Muscle of leg (tissue), 11 donors: ENCODE measurements around the gene CCT5. TPM values are rescaled to one million over a fixed set of nuclear protein-coding genes. Genes with fewer than 3 reads are reported as not detected.

Experiments used
- DNase-seq: peaks from one replicate; pipeline ENCODE4 v3.0.0; 2013
- H3K27ac ChIP-seq: one replicate; pipeline ENCODE4 v1.5.1; 2013; ENCODE audit warnings: mild to moderate bottlenecking, low read length, control low read depth
- H3K27me3 ChIP-seq: one replicate; pipeline ENCODE4 v1.6.1; 2013; ENCODE audit warnings: low read length; ENCODE audit not compliant: control insufficient read depth, insufficient read depth
- H3K36me3 ChIP-seq: one replicate; pipeline ENCODE4 v1.6.1; 2013; ENCODE audit warnings: low read length; ENCODE audit not compliant: control insufficient read depth, insufficient read depth
- H3K4me1 ChIP-seq: one replicate; pipeline ENCODE4 v1.6.1; 2013; ENCODE audit warnings: low read length; ENCODE audit not compliant: control insufficient read depth, insufficient read depth
- H3K4me3 ChIP-seq: one replicate; pipeline ENCODE4 v1.5.1; 2013; ENCODE audit warnings: low read length, control low read depth
- H3K9me3 ChIP-seq: replicated peaks from 2 replicates; pipeline ENCODE4 v1.6.1; 2013; ENCODE audit warnings: low read depth, low read length; ENCODE audit not compliant: control insufficient read depth
- WGBS: methylation state at CpG from one replicate; pipeline ENCODE4 v1.1.5; 2013; ENCODE audit warnings: missing lambda C conversion rate; ENCODE audit not compliant: insufficient coverage; 5-methylcytosine and 5-hydroxymethylcytosine counted together
- polyA plus RNA-seq, 8 donors: library from polyadenylated mRNA; unstranded; fragments of 120-200 nt; gene quantifications; one replicate each; pipeline versions ENCODE4 v1.2.1 to v1.2.3, GENCODE V29; 2013; ENCODE audit warnings: inconsistent platforms in 1 of 8, low replicate concordance in 1 of 8; ENCODE audit not compliant: insufficient read length in 8 of 8, insufficient read depth in 1 of 8
- total RNA-seq: library from RNA; stranded (reverse); fragments of 120-200 nt; gene quantifications from one replicate; pipeline ENCODE4 v1.2.4, GENCODE V29; 2013

Gene CCT5
- total and polyA plus RNA-seq, 9 donors, result 153 to 223 (median 177) TPM

DNA sequence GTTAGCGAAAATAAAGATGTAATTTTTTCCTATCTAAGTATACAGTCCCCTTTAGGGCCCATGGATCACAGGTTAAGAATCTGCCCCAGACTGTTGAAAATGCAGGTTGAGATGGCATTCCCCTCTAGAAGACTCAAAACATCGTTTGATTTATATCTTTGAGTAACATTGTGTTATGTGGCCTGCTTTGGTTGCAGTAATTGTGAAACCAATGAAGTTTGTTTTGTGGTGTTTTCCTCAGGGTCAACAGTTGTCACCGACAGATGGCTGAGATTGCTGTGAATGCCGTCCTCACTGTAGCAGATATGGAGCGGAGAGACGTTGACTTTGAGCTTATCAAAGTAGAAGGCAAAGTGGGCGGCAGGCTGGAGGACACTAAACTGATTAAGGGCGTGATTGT lies 7.8 kb downstream of the CCT5 start:
- WGBS, result 88% methylated on average over 5 of the region's 8 CpGs
- H3K9me3 ChIP-seq, result no peaks in the 10 kb centered on the region
- no peak overlapping the region for H3K4me3 ChIP-seq
- no peaks in the 10 kb centered on the region for H3K27me3 ChIP-seq
- no peaks in the 10 kb centered on the region for H3K4me1 ChIP-seq
- H3K36me3 ChIP-seq, result peaks cover 62% of the 10 kb centered on the region
- DNase-seq, result no peak
- H3K27ac ChIP-seq, result no peak overlapping the region

DNA sequence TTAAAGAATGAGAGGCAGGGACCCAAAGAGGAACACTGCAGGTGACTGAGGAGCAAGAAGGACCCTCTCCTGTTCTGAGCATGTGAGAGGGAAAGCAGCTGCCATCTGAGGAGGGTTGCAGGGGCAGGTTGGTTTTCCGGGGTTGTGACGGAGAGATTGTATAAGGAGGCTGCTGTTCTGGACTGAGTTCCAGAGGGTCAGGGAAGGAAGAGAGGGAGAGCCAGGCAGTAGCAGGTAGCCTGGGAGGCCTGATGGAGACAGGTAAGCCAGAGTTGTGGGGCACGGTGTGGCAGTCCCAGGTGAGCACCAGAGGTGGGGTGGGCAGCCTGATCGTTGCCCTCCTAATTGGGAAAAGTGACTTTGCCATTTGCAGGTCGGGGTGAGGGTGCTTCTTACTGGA lies 9.8 kb downstream of the CCT5 start:
- H3K4me3 ChIP-seq, result no peak overlapping the region
- H3K27ac ChIP-seq, result no peak overlapping the region
- H3K4me1 ChIP-seq, result no peaks in the 10 kb centered on the region
- peaks cover 74% of the 10 kb centered on the region for H3K36me3 ChIP-seq
- no peak for DNase-seq
- WGBS, result 93% methylated on average over 4 of the region's 5 CpGs
- H3K9me3 ChIP-seq, result no peaks in the 10 kb centered on the region
- no peaks in the 10 kb centered on the region for H3K27me3 ChIP-seq

DNA sequence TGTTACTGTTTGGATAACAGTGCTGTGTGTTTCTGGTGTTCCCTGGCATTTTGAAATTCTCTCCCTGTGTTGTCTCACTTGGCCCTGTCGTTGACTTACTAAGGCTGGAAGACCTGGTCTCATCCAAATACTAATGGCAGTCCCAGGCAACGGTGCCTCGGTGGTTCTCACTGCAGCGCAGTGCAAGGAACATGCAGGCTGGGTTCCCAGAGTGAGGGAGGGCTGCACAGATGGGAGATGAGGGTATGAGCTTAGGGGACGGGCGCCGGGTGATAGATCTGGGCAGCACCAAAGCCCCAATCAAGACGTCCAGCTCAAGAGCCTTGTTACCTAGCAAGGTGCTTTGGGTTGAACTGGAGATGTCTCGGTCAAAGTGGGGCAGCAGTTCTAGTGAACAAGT lies 11.0 kb downstream of the CCT5 start:
- Histone ChIP-seq H3K4me1 (no peaks in the 10 kb centered on the region), H3K27ac (no peak overlapping the region), H3K9me3 (no peaks in the 10 kb centered on the region), H3K27me3 (no peaks in the 10 kb centered on the region), H3K36me3 (peaks cover 72% of the 10 kb centered on the region), H3K4me3 (no peak overlapping the region)
- WGBS, result 96% methylated on average over 8 of the region's 9 CpGs
- no peak for DNase-seq

DNA sequence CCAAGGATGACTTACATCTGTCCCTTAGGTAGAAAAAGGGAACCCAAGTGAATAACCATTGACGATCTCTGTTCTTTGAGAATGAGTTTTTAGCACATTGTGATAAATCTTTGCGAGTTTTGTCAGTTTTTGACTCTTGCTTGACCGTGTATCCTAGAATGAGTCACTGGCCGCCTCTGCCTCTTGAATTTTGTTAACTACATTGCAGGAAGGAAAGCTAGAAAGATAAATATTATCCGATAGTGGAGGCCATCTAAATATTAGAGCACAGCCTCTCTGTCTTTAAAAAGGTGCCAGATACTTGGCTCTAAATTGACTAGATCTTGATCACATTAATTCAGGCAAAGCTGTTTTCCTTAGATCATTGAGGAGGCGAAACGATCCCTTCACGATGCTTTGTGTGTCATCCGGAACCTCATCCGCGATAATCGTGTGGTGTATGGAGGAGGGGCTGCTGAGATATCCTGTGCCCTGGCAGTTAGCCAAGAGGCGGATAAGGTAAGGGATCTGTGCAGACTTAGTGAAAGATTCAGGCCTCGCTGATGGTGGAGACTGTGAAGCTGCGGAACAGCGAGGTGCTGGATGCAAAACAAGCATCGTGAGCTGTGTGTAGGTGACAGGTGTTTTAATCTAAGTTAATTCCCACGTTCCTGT lies 12.2 kb downstream of the CCT5 start:
- no peaks in the 10 kb centered on the region for H3K27me3 ChIP-seq
- H3K4me3 ChIP-seq, result no peak overlapping the region
- no peak for DNase-seq
- no peak overlapping the region for H3K27ac ChIP-seq
- no peaks in the 10 kb centered on the region for H3K4me1 ChIP-seq
- WGBS, result 44% methylated on average over 9 of the region's 18 CpGs
- H3K36me3 ChIP-seq, result peaks cover 62% of the 10 kb centered on the region
- no peaks in the 10 kb centered on the region for H3K9me3 ChIP-seq

DNA sequence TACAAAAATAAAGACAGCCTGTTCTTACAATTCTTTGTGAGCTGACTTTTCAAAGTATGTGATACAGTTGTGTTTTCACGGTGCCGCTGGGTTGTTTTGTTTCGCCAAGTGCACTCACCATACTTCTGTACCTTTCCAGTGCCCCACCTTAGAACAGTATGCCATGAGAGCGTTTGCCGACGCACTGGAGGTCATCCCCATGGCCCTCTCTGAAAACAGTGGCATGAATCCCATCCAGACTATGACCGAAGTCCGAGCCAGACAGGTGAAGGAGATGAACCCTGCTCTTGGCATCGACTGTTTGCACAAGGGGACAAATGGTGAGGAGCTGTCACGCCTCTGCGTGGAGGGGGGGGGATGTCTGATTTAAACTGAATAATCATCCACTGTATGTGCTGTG lies 12.9 kb downstream of the CCT5 start:
- WGBS, result 84% methylated on average over 7 of the region's 11 CpGs
- Histone ChIP-seq H3K36me3 (peaks cover 61% of the 10 kb centered on the region), H3K9me3 (no peaks in the 10 kb centered on the region), H3K27me3 (no peaks in the 10 kb centered on the region), H3K4me3 (no peak overlapping the region), H3K27ac (no peak overlapping the region), H3K4me1 (no peaks in the 10 kb centered on the region)
- DNase-seq, result no peak

DNA sequence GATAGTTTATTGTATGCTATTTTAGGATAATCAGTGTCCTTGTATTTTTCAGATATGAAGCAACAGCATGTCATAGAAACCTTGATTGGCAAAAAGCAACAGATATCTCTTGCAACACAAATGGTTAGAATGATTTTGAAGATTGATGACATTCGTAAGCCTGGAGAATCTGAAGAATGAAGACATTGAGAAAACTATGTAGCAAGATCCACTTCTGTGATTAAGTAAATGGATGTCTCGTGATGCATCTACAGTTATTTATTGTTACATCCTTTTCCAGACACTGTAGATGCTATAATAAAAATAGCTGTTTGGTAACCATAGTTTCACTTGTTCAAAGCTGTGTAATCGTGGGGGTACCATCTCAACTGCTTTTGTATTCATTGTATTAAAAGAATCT lies 14.5 kb downstream of the CCT5 start:
- Histone ChIP-seq H3K27me3 (no peaks in the 10 kb centered on the region), H3K4me3 (no peak overlapping the region), H3K4me1 (no peaks in the 10 kb centered on the region), H3K27ac (no peak overlapping the region), H3K9me3 (no peaks in the 10 kb centered on the region), H3K36me3 (peaks cover 45% of the 10 kb centered on the region)
- no peak for DNase-seq
- no CpG with 5 or more reads among the region's 3 CpGs for WGBS

DNA sequence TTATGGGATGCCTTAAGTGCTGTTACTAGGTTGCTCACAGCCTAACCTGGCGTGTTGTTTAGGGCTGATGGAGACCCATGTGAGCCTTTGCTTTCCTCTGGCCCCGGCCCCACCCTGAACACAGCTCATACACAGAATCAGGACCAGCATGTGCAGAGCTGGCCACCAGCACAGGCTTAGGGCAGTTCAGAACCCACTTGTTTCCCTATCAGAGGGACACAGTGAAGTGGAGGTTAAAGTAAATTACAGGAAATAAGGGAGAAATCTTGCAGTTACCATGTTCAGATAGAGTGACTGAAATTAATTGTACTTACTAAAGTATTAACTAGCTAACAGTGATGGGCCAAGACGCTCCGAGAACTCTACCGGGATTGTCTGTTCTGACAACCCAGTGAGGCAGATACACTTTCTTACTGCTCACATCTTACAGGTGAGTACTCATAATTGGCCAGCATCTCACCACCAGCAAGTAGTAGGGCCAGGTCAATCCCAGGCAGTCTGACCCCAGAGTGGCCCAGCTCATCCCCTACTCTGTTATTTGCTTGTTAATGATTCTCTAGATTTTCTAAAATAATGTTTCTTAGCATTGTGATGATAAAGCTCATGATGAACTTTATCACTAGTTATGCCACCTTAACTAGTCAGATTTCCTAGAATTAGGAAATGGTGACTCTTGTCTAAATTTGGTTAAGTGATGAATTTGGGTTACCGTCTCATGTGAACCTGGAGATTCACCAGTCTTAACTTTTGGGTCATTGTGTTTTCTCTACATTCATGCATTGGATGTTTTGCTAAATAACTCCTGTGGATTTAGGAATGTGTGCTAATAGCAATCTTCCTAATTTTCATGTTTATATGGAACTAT lies 15.4 kb downstream of the CCT5 start:
- Histone ChIP-seq H3K27ac (no peak overlapping the region), H3K9me3 (no peaks in the 10 kb centered on the region), H3K36me3 (peaks cover 37% of the 10 kb centered on the region), H3K27me3 (no peaks in the 10 kb centered on the region), H3K4me1 (no peaks in the 10 kb centered on the region), H3K4me3 (no peak overlapping the region)
- WGBS, result 88% methylated on average over 4 of the region's 6 CpGs
- DNase-seq, result no peak

DNA sequence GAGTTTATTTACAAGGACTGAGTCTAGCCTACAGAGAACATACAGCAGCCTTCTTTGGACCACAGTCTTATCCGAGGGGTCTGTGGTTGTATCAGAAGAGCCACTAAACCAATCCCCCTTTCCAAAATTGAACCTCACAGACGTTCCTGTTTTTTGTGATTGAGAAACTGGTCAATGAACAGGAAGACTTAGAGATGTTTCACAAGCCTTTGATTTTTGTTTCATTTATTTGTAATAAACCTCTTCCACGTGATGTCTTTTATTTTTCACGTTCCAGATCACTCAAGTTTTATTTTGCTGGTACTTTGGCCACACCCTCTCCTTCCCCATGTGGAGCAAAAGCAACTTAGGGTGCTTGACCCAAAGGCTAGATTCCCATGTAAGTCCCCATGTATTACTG lies 16.1 kb downstream of the CCT5 start:
- Histone ChIP-seq H3K9me3 (no peaks in the 10 kb centered on the region), H3K36me3 (peaks cover 31% of the 10 kb centered on the region), H3K27ac (no peak overlapping the region), H3K4me1 (no peaks in the 10 kb centered on the region), H3K4me3 (no peak overlapping the region), H3K27me3 (no peaks in the 10 kb centered on the region)
- WGBS, result no CpG with 5 or more reads among the region's 4 CpGs
- DNase-seq, result no peak

DNA sequence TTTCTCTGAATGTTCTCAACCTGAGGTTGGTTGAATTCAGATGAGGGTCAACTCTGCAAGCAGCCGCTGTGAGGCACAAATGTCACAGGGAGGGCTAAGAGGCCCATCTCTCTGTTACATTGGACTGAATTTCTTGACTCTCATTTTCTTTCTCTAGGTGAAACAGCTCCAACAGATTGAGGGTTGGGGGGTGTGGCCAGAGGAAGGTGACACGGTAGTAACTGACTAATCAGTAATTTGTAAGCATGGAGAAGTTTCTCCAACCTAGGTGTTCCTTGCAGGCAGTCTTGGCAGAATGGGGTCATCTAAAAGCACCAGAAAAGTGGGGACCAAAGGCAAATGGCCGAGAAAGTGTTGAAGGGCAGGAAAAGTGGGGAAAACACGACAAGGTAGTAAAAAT lies 16.8 kb downstream of the CCT5 start:
- Histone ChIP-seq H3K27ac (no peak overlapping the region), H3K27me3 (no peaks in the 10 kb centered on the region), H3K4me3 (no peak overlapping the region), H3K36me3 (peaks cover 27% of the 10 kb centered on the region), H3K9me3 (no peaks in the 10 kb centered on the region), H3K4me1 (no peaks in the 10 kb centered on the region)
- no peak for DNase-seq
- 79% methylated on average over 4 of the region's 4 CpGs for WGBS

DNA sequence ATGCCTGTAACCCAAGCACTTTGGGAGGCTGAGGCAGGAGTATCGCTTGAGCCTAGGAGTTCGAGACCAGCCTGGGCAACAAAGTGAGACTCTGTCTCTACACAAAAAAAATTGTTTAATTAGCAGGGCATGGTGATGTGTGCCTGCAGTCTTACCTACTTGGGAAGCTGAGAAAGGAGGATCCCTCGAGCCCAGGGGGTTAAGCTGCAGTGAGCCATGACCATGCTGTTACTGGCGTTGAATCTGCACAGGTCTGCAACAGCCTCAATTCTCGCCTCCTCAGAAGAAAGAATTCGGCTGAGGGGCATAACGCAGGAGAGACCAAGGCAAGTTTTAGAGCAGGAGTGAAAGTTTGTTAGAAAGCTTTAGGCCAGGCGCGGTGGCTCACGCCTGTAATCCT lies 18.0 kb downstream of the CCT5 start:
- H3K4me3 ChIP-seq, result no peak overlapping the region
- WGBS, result 95% methylated on average over 8 of the region's 10 CpGs
- no peaks in the 10 kb centered on the region for H3K9me3 ChIP-seq
- no peak for DNase-seq
- H3K4me1 ChIP-seq, result no peaks in the 10 kb centered on the region
- no peak overlapping the region for H3K27ac ChIP-seq
- no peaks in the 10 kb centered on the region for H3K27me3 ChIP-seq
- peaks cover 17% of the 10 kb centered on the region for H3K36me3 ChIP-seq
